Fibroblast of skin of back (primary cell): ENCODE data around the gene TLCD2. TPM values are rescaled to one million over a fixed set of nuclear protein-coding genes. Genes with fewer than 3 reads are reported as not detected.
"Not testable (repeated sequence)": the region's sequence is repeated elsewhere in the genome, so short reads cannot be mapped to it uniquely, and the experiment has no call there.

Experiments
- DNase-seq: peaks from one replicate; pipeline ENCODE4 v3.0.0-alpha.2; 2013
- polyA plus RNA-seq, 2 experiments: library from polyadenylated mRNA; unstranded; fragments of 120-200 nt; gene quantifications; one replicate each; pipeline ENCODE4 v1.2.1, GENCODE V29; 2013; ENCODE audit not compliant: insufficient read length in 2 of 2

The TLCD2 gene
- 1.3 TPM for polyA plus RNA-seq (2013, experiment 1 of 2; ENCODE audit: insufficient read length)
- polyA plus RNA-seq (2013, experiment 2 of 2; ENCODE audit: insufficient read length) = 2.9 TPM

- peak; percentile 76 for DNase-seq
These were observed at the start of gene TLCD2 for GRCh38 chr17:1709971-1710806. Gene TLCD2 (minus strand): TSS chr17:1710377. CDS start chr17:1710242, 135 bp downstream.

GRCh38 chr17:1759529-1759928 lies 49.4 kb upstream of the TLCD2 start:
- DNase-seq = no peak

- no peak for DNase-seq
These were observed 48.6 kb upstream of the TLCD2 start for GRCh38 chr17:1758807-1759206.

- no peak for DNase-seq
These were observed 45.7 kb upstream of the TLCD2 start for GRCh38 chr17:1755827-1756262.

- no peak for DNase-seq
These were observed 45.2 kb upstream of the TLCD2 start for GRCh38 chr17:1755252-1755826.

GRCh38 chr17:1754430-1755112 lies 44.4 kb upstream of the TLCD2 start:
- DNase-seq = no peak

GRCh38 chr17:1753767-1754429 lies 43.7 kb upstream of the TLCD2 start:
- no peak for DNase-seq

GRCh38 chr17:1752425-1753262 lies 42.5 kb upstream of the TLCD2 start:
- no peak for DNase-seq

GRCh38 chr17:1750628-1751027 lies 40.5 kb upstream of the TLCD2 start:
- DNase-seq = no peak

GRCh38 chr17:1746975-1747543 lies 36.9 kb upstream of the TLCD2 start:
- no peak for DNase-seq

- no peak for DNase-seq
These were observed 35.4 kb upstream of the TLCD2 start for GRCh38 chr17:1745513-1746020.

- DNase-seq = no peak
These were observed 34.7 kb upstream of the TLCD2 start for GRCh38 chr17:1744551-1745512.

- DNase-seq = no peak
These were observed 32.9 kb upstream of the TLCD2 start for GRCh38 chr17:1743088-1743439.

GRCh38 chr17:1742371-1743087 lies 32.4 kb upstream of the TLCD2 start, which contains the start of gene SERPINF2:
Gene SERPINF2 (plus strand): TSS chr17:1742871. CDS start chr17:1744996, 2,125 bp downstream.
- no peak for DNase-seq

- DNase-seq = not testable (repeated sequence)
These were observed 31.7 kb upstream of the TLCD2 start for GRCh38 chr17:1741899-1742298.

GRCh38 chr17:1737531-1738291 lies 27.5 kb upstream of the TLCD2 start:
- no peak for DNase-seq

- peak; percentile 40 for DNase-seq
These were observed 26.4 kb upstream of the TLCD2 start for GRCh38 chr17:1736348-1737281.
